Endothelial cell of umbilical vein (primary cell): ENCODE measurements around the gene DDX27.

Experiments
- CTCF ChIP-seq, 2 donors: IDR thresholded peaks; 1 replicate in 1 of 2; 2 replicates in 1 of 2; pipeline ENCODE4 v1.5.1; 2011; ENCODE audit warnings: low read length in 2 of 2, mild to moderate bottlenecking in 2 of 2, moderate library complexity in 2 of 2, control low read depth in 1 of 2, inconsistent platforms in 1 of 2, low read depth in 1 of 2; ENCODE audit not compliant: insufficient read depth in 1 of 2; ENCODE audit errors: extremely low read depth in 1 of 2
- EZH2 ChIP-seq: IDR thresholded peaks from 2 replicates; pipeline ENCODE4 v1.6.1; 2012; ENCODE audit warnings: borderline replicate concordance, low read depth, mild to moderate bottlenecking, moderate library complexity, low read length, inconsistent platforms; ENCODE audit not compliant: severe bottlenecking
- FOS ChIP-seq: IDR thresholded peaks from 2 replicates; pipeline ENCODE4 v1.6.1; 2011; ENCODE audit warnings: mild to moderate bottlenecking, low read length, moderate library complexity, borderline replicate concordance; ENCODE audit not compliant: insufficient read depth
- GATA2 ChIP-seq: IDR thresholded peaks from 2 replicates; pipeline ENCODE4 v1.7.0; 2011; ENCODE audit warnings: low read depth, mild to moderate bottlenecking, moderate library complexity, mixed read lengths, low read length; ENCODE audit not compliant: insufficient read length, insufficient read depth
- JUN ChIP-seq: IDR thresholded peaks from 2 replicates; pipeline ENCODE4 v1.6.1; 2011; ENCODE audit warnings: borderline replicate concordance, low read depth; ENCODE audit not compliant: insufficient read length, insufficient read depth
- POLR2A ChIP-seq: IDR thresholded peaks from 2 replicates; pipeline ENCODE4 v1.6.1; 2012; ENCODE audit warnings: low read depth, mild to moderate bottlenecking, control low read depth, low read length

- TF ChIP-seq CTCF (IDR thresholded peaks at IDR 0.05; ENCODE audit: extremely low read depth in 1 of 2, insufficient read depth in 1 of 2, low read depth in 1 of 2, low read length in 2 of 2), result no peak
- TF ChIP-seq EZH2, result no peak
- no peak for TF ChIP-seq JUN
- TF ChIP-seq GATA2, result no peak
- no peak for TF ChIP-seq POLR2A
- no peak for TF ChIP-seq FOS
Observed at GRCh38 chr20:49187330-49187850, 31.8 kb upstream of the DDX27 start.
